ENCODE measurements around the gene RAB40AL. TPM values are rescaled to one million over a fixed set of nuclear protein-coding genes. Genes with fewer than 3 reads are reported as not detected.

Gene RAB40AL
- total and polyA plus RNA-seq, 2 of the 8 experiments (the other 6 are each of a cell fraction or from before 2014, with no cell fraction given) = 0.27 to 0.30 TPM

DNA sequence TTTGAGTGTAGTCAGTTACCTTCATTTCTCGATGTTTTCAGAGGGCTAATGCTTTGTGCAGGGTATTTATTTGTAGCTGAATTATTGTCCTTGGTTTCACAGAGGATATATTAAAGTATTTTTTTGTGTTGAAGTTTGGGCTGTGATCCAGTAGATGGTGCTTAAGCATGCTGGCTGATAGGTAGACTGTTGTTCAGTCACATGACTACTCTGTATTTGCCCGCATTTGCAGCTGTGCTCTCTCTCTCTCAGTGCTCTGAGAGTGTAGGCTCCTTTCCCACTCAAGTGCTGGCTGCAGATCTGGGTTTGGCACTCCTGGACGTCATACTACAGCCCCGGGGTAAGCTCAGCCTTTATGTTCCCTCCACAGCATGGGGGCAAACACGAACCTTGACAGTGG is 21.7 kb downstream of the RAB40AL start:
- no peak for FAIRE-seq
- no peak overlapping the region for H3K4me3 ChIP-seq (ENCODE audit: extremely low read depth in 1 of 4, insufficient read depth in 2 of 4, low read depth in 3 of 4, low read length in 4 of 4)
- H3K4me1 ChIP-seq (replicated peaks in 1 of 4; ENCODE audit: control insufficient read depth in 3 of 4, insufficient read depth in 4 of 4, low read length in 3 of 4) = no peaks in the 10 kb centered on the region
- no peak overlapping the region for H2AK5ac ChIP-seq (ENCODE audit: low read depth, low read length)
- POLR2A ChIA-PET (ENCODE audit: partially characterized antibody) = no interaction called here
- CTCF ChIA-PET (ENCODE audit: partially characterized antibody) = interaction anchor here (1.3 to 8.4 kb wide), 6 partner anchors 8 to 218 kb away, joined by 3 to 63 read pairs (median 4); no protein-coding TSS in a partner anchor
- H3K18ac ChIP-seq (ENCODE audit: extremely low read depth, low read length) = no peak overlapping the region
- no peak overlapping the region for H3K23ac ChIP-seq (ENCODE audit: insufficient read length)
- H3K56ac ChIP-seq (replicated peaks; ENCODE audit: insufficient read length, low read depth, low read length) = no peak overlapping the region
- H3K9ac ChIP-seq (replicated peaks in 1 of 4; ENCODE audit: extremely low read depth in 1 of 4, low read depth in 3 of 4, low read length in 3 of 4) = no peak overlapping the region
- no peak overlapping the region for H2BK15ac ChIP-seq (ENCODE audit: low read length)
- no peaks in the 10 kb centered on the region for H3K36me3 ChIP-seq (ENCODE audit: control insufficient read depth in 2 of 4, insufficient read depth in 4 of 4, low read length in 3 of 4)
- H2BK20ac ChIP-seq (ENCODE audit: low read length) = no peak overlapping the region
- no peak overlapping the region for H3K4me2 ChIP-seq (ENCODE audit: insufficient read depth in 1 of 2, low read depth in 2 of 2, low read length in 2 of 2)
- H4K5ac ChIP-seq (ENCODE audit: insufficient read length, low read depth, low read length) = no peak overlapping the region
- H4K8ac ChIP-seq (ENCODE audit: extremely low read depth, insufficient read depth, low read length) = no peak overlapping the region
- no peaks in the 10 kb centered on the region for H3K23me2 ChIP-seq (ENCODE audit: low read depth, low read length)
- H3K79me2 ChIP-seq (ENCODE audit: control insufficient read depth in 1 of 2, insufficient read depth in 2 of 2, low read length in 2 of 2) = no peaks in the 10 kb centered on the region
- 76% methylated on average over 5 of the region's 5 CpGs; no CpG with 5 or more reads in 1 of the 2 experiments for WGBS, 2 experiments (ENCODE audit: extremely low coverage in 1 of 2, insufficient coverage in 1 of 2, insufficient read length in 1 of 2, insufficient replicate concordance in 2 of 2, low coverage in 1 of 2, low lambda C conversion rate in 2 of 2, missing lambda C conversion rate in 1 of 2)
- no peaks in the 10 kb centered on the region for H3K9me3 ChIP-seq (ENCODE audit: insufficient read depth in 2 of 2, low read depth in 1 of 2, low read length in 1 of 2)
- H4K91ac ChIP-seq (replicated peaks; ENCODE audit: insufficient read length, low read length) = no peak overlapping the region
- no peaks in the 10 kb centered on the region for H4K20me1 ChIP-seq (replicated peaks in 1 of 2; ENCODE audit: control insufficient read depth in 1 of 2, insufficient read depth in 2 of 2, low read length in 2 of 2)
- H2BK120ac ChIP-seq (replicated peaks; ENCODE audit: low read depth, low read length) = no peak overlapping the region
- H3K27ac ChIP-seq (ENCODE audit: low read depth, low read length) = no peak overlapping the region
- no peaks in the 10 kb centered on the region for H3K27me3 ChIP-seq (replicated peaks in 1 of 4; ENCODE audit: control insufficient read depth in 3 of 4, extremely low read depth in 1 of 4, insufficient read depth in 3 of 4, low read length in 3 of 4)
- H3K4ac ChIP-seq (replicated peaks; ENCODE audit: insufficient read length, low read depth, low read length) = no peak overlapping the region
- no peak overlapping the region for H2BK5ac ChIP-seq (ENCODE audit: low read depth, low read length)
- no peaks in the 10 kb centered on the region for H3K79me1 ChIP-seq (ENCODE audit: low read depth, low read length)
- peak overlapping the region; percentile 53; the same call in 1 of the 2 replicates for H2AFZ ChIP-seq (ENCODE audit: low read length)
- DNase-seq (ENCODE audit: low read depth in 1 of 2, low spot score in 2 of 2) = no peak
- H3K14ac ChIP-seq (ENCODE audit: insufficient read length) = no peak overlapping the region
- H2BK12ac ChIP-seq (ENCODE audit: low read depth, low read length) = no peak overlapping the region
- TF ChIP-seq TBP (IDR thresholded peaks at IDR 0.05; ENCODE audit: low read depth, low read length) (no peak), EZH2 (IDR thresholded peaks at IDR 0.05; ENCODE audit: low read depth, low read length, severe bottlenecking) (no peak), TCF12 (IDR thresholded peaks at IDR 0.05; ENCODE audit: low read depth, low read length) (no peak), RAD21 (IDR thresholded peaks at IDR 0.05 in 1 of 2, conservative IDR thresholded peaks at IDR 0.05 in 1 of 2; ENCODE audit: low read depth in 2 of 2, low read length in 2 of 2) (peak; percentile 23 to 36; a peak in 1 of 4 replicates)

All from H1 (cell line).